OCI-LY7 (cell line): ENCODE data around the gene CTNND2. TPM values are rescaled to one million over a fixed set of nuclear protein-coding genes. Genes with fewer than 3 reads are reported as not detected.

Experiments
- BruUV-seq: library from RNA; stranded (reverse); fragments of 400-500 nt; replicated peaks from 2 replicates; lab custom pipeline; 2021; lab: Mats Ljungman, UMichigan
- CTCF ChIA-PET: fragments of 300-600 bp; sonication (Branson Sonifier 250); formaldehyde crosslinking; loops from one replicate; lab custom pipeline; 2022; ENCODE audit warnings: antibody characterized with exemption; ENCODE audit not compliant: unreplicated experiment; lab: Charles Lee
- POLR2A ChIA-PET: fragments of 300-600 bp; sonication (Branson Sonifier 250); formaldehyde crosslinking; loops from one replicate; lab custom pipeline; 2022; ENCODE audit warnings: antibody characterized with exemption; lab: Charles Lee
- DNase-seq: peaks from one replicate; pipeline ENCODE4 v3.0.0-alpha.2; 2015; ENCODE audit warnings: low spot score
- H2AFZ ChIP-seq: fragments of 200-600 bp; sonication (generic), shearing (Covaris generic); 2 replicates; pipeline ENCODE4 v1.6.1; 2014; ENCODE audit warnings: mild to moderate bottlenecking, antibody characterized with exemption, low read length, moderate library complexity
- H3K27ac ChIP-seq: fragments of 200-600 bp; sonication (generic); 2 replicates; pipeline ENCODE4 v1.5.1; 2014; ENCODE audit warnings: mixed run types, low read depth, mild to moderate bottlenecking, moderate library complexity, low read length, inconsistent platforms; ENCODE audit not compliant: poor library complexity, severe bottlenecking
- H3K36me3 ChIP-seq: fragments of 200-600 bp; sonication (generic); 2 replicates; pipeline ENCODE4 v1.6.1; 2014; ENCODE audit warnings: mild to moderate bottlenecking, antibody characterized with exemption, low read length, moderate library complexity, mixed read lengths; ENCODE audit not compliant: insufficient read depth
- H3K4me1 ChIP-seq: fragments of 200-600 bp; sonication (generic); 2 replicates; pipeline ENCODE4 v1.5.1; 2014; ENCODE audit warnings: mild to moderate bottlenecking, low read length; ENCODE audit not compliant: insufficient read depth, poor library complexity, severe bottlenecking
- H3K4me2 ChIP-seq: fragments of 200-600 bp; sonication (generic); 2 replicates; pipeline ENCODE4 v1.6.1; 2014; ENCODE audit warnings: mild to moderate bottlenecking, low read length
- H3K4me3 ChIP-seq: fragments of 200-600 bp; sonication (generic); 2 replicates; pipeline ENCODE4 v1.5.1; 2014; ENCODE audit warnings: mild to moderate bottlenecking, low read depth, low read length; ENCODE audit not compliant: poor library complexity, severe bottlenecking
- H3K79me2 ChIP-seq: fragments of 200-600 bp; sonication (generic); 2 replicates; pipeline ENCODE4 v1.6.1; 2016; ENCODE audit warnings: low read depth, mild to moderate bottlenecking, low read length, moderate library complexity, mixed read lengths; ENCODE audit not compliant: insufficient read depth
- H3K9me2 ChIP-seq: fragments of 200-600 bp; sonication (generic); 2 replicates; pipeline ENCODE4 v1.6.1; 2016; ENCODE audit warnings: mild to moderate bottlenecking, low read length, mixed read lengths; ENCODE audit not compliant: insufficient read depth
- H3K9me3 ChIP-seq: fragments of 200-600 bp; sonication (generic); 2 replicates; pipeline ENCODE4 v1.6.1; 2014; ENCODE audit warnings: mild to moderate bottlenecking, mixed run types, low read length, mixed read lengths
- H4K20me1 ChIP-seq: fragments of 200-600 bp; sonication (generic); 2 replicates; pipeline ENCODE4 v1.6.1; 2014; ENCODE audit warnings: mild to moderate bottlenecking, antibody characterized with exemption, low read length, moderate library complexity, mixed read lengths; ENCODE audit not compliant: insufficient read depth
- CTCF ChIP-seq: fragments of 200-600 bp; sonication (generic); conservative IDR thresholded peaks from 2 replicates; pipeline ENCODE4 v1.5.1; 2014; ENCODE audit warnings: mild to moderate bottlenecking, antibody characterized with exemption, low read length, moderate library complexity, mixed read lengths
- EZH2phosphoT487 ChIP-seq: fragments of 200-600 bp; sonication (generic); IDR thresholded peaks from 2 replicates; pipeline ENCODE4 v1.6.1; 2018; ENCODE audit warnings: low read depth, borderline replicate concordance, mild to moderate bottlenecking, mixed run types, antibody characterized with exemption, low read length, moderate library complexity, mixed read lengths
- intact Hi-C: fragments of 100-400 bp; cut with micrococcal nuclease; formaldehyde crosslinking; loops from one replicate; pipeline ENCODE4 v1.10.0; 2022; ENCODE audit not compliant: unreplicated experiment
- total RNA-seq, 2 experiments: library from RNA; depleted of rRNA in 1 of 2; stranded (reverse); fragments of >200 nt in 1 of 2; shearing (Covaris generic) in 1 of 2; gene quantifications; 2 replicates each; pipeline ENCODE4 v1.2.3, GENCODE V29; 2014 to 2022

CTNND2 gene
- total RNA-seq, 2 experiments from 2014 or later = not detected

GRCh38 chr5:11504065-11504885 is 400.0 kb downstream of the CTNND2 start:
- TF ChIP-seq EZH2phosphoT487 = no peak
- TF ChIP-seq CTCF = no peak
- no peak overlapping the region for H2AFZ ChIP-seq
- H3K9me3 ChIP-seq = no peaks in the 10 kb centered on the region
- no peaks in the 10 kb centered on the region for H3K4me1 ChIP-seq
- H4K20me1 ChIP-seq = no peaks in the 10 kb centered on the region
- no peak overlapping the region for H3K27ac ChIP-seq
- CTCF ChIA-PET = no interaction called here
- intact Hi-C loops = no loop called here
- H3K4me3 ChIP-seq = no peak overlapping the region
- no peaks in the 10 kb centered on the region for H3K79me2 ChIP-seq
- POLR2A ChIA-PET = interaction anchor here (0.7 kb wide), 1 partner anchor 108 kb away, joined by 3 read pairs; no protein-coding TSS in a partner anchor
- DNase-seq = no peak
- no peaks in the 10 kb centered on the region for H3K9me2 ChIP-seq
- no peak overlapping the region for H3K4me2 ChIP-seq
- BruUV-seq = no TSS peak
- no peaks in the 10 kb centered on the region for H3K36me3 ChIP-seq

GRCh38 chr5:11502783-11503182 is 401.5 kb downstream of the CTNND2 start:
- intact Hi-C loops = no loop called here
- Histone ChIP-seq H3K9me2 (no peaks in the 10 kb centered on the region), H4K20me1 (no peaks in the 10 kb centered on the region), H3K4me1 (no peaks in the 10 kb centered on the region), H3K79me2 (no peaks in the 10 kb centered on the region), H3K4me3 (no peak overlapping the region), H2AFZ (no peak overlapping the region), H3K27ac (no peak overlapping the region), H3K36me3 (no peaks in the 10 kb centered on the region), H3K9me3 (no peaks in the 10 kb centered on the region), H3K4me2 (no peak overlapping the region)
- ChIA-PET POLR2A (interaction anchor here (0.8 to 1.0 kb wide), 3 partner anchors 9 to 27 kb away, joined by 3 to 4 read pairs (median 4); no protein-coding TSS in a partner anchor), CTCF (no interaction called here)
- BruUV-seq = no TSS peak
- TF ChIP-seq CTCF = no peak
- DNase-seq = no peak

- no peak overlapping the region for H3K4me3 ChIP-seq
- CTCF ChIA-PET = no interaction called here
- TF ChIP-seq CTCF = no peak
- TF ChIP-seq EZH2phosphoT487 = no peak
- H3K4me2 ChIP-seq = no peak overlapping the region
- H3K9me3 ChIP-seq = no peaks in the 10 kb centered on the region
- H2AFZ ChIP-seq = no peak overlapping the region
- H3K4me1 ChIP-seq = no peaks in the 10 kb centered on the region
- POLR2A ChIA-PET = no interaction called here
- no peaks in the 10 kb centered on the region for H3K36me3 ChIP-seq
- H3K9me2 ChIP-seq = no peaks in the 10 kb centered on the region
- intact Hi-C loops = loop anchor here (10.0 kb wide), 1 partner anchor 233 kb away; no protein-coding TSS in a partner anchor
- H4K20me1 ChIP-seq = no peaks in the 10 kb centered on the region
- H3K27ac ChIP-seq = no peak overlapping the region
- no peaks in the 10 kb centered on the region for H3K79me2 ChIP-seq
- BruUV-seq = no TSS peak
- DNase-seq = no peak
Observed at GRCh38 chr5:11497651-11498050, 406.6 kb downstream of the CTNND2 start.
